ENCODE results near the gene PDE4DIP.
"Not testable (repeated sequence)": the region's sequence is repeated elsewhere in the genome, so short reads cannot be mapped to it uniquely, and the experiment has no call there.

Gene PDE4DIP

GRCh38 chr1:148975866-148976537 lies 131.8 kb downstream of the PDE4DIP start:
- not testable (repeated sequence) for DNase-seq

- DNase-seq = not testable (repeated sequence)
Observed at GRCh38 chr1:148977785-148978184, 133.6 kb downstream of the PDE4DIP start.

- DNase-seq = not testable (repeated sequence)
Observed at GRCh38 chr1:148989378-148989777, 145.2 kb downstream of the PDE4DIP start.

GRCh38 chr1:148990233-148990788 lies 146.1 kb downstream of the PDE4DIP start:
- not testable (repeated sequence) for DNase-seq

GRCh38 chr1:148991818-148992217 lies 147.6 kb downstream of the PDE4DIP start:
- DNase-seq = not testable (repeated sequence)

- not testable (repeated sequence) for DNase-seq
Observed at GRCh38 chr1:148992364-148992763, 148.1 kb downstream of the PDE4DIP start.

GRCh38 chr1:148996449-148997224 lies 152.4 kb downstream of the PDE4DIP start:
- not testable (repeated sequence) for DNase-seq

- not testable (repeated sequence) for DNase-seq
Observed at GRCh38 chr1:148997405-148997804, 153.2 kb downstream of the PDE4DIP start.

GRCh38 chr1:149002664-149003063 lies 158.4 kb downstream of the PDE4DIP start:
- not testable (repeated sequence) for DNase-seq

GRCh38 chr1:149008326-149008725 lies 164.1 kb downstream of the PDE4DIP start:
- not testable (repeated sequence) for DNase-seq

- DNase-seq = not testable (repeated sequence)
Observed at GRCh38 chr1:149008769-149009168, 164.5 kb downstream of the PDE4DIP start.

GRCh38 chr1:149009761-149010160 lies 165.5 kb downstream of the PDE4DIP start:
- DNase-seq = not testable (repeated sequence)

- not testable (repeated sequence) for DNase-seq
Observed at GRCh38 chr1:149012599-149012998, 168.4 kb downstream of the PDE4DIP start.

GRCh38 chr1:149013513-149013912 lies 169.3 kb downstream of the PDE4DIP start:
- DNase-seq = not testable (repeated sequence)

- DNase-seq = not testable (repeated sequence)
Observed at GRCh38 chr1:149015522-149015921, 171.3 kb downstream of the PDE4DIP start.

- not testable (repeated sequence) for DNase-seq
Observed at GRCh38 chr1:149016626-149017025, 172.4 kb downstream of the PDE4DIP start.

GRCh38 chr1:149018577-149018976 lies 174.3 kb downstream of the PDE4DIP start:
- DNase-seq = not testable (repeated sequence)

- not testable (repeated sequence) for DNase-seq
Observed at GRCh38 chr1:149024327-149024726, 180.1 kb downstream of the PDE4DIP start.

GRCh38 chr1:149033916-149034315 lies 189.7 kb downstream of the PDE4DIP start:
- not testable (repeated sequence) for DNase-seq

GRCh38 chr1:149043056-149043455 lies 198.8 kb downstream of the PDE4DIP start:
- DNase-seq = not testable (repeated sequence)

- not testable (repeated sequence) for DNase-seq
Observed at GRCh38 chr1:149064611-149065010, 220.4 kb downstream of the PDE4DIP start.

- DNase-seq = not testable (repeated sequence)
Observed at GRCh38 chr1:149075505-149076127, 231.4 kb downstream of the PDE4DIP start.

All from stimulated activated CD4-positive, alpha-beta T cell treated with anti-CD3 and anti-CD28 coated beads, Interleukin-2, amount 100 ng/mL, for 48 hours (primary cell).